ENCODE measurements around the gene USP53. TPM values are rescaled to one million over a fixed set of nuclear protein-coding genes. Genes with fewer than 3 reads are reported as not detected.
"Not testable (repeated sequence)": the region's sequence is repeated elsewhere in the genome, so short reads cannot be mapped to it uniquely, and the experiment has no call there.

Gene USP53
- total RNA-seq, 1 experiment from 2014 or later: 9.2 TPM

GRCh38 chr4:119255223-119255622, 42.7 kb downstream of the USP53 start:
- DNase-seq (ENCODE audit: low spot score); in situ Hi-C loops (cut with HindIII; ENCODE audit: low sequenced_read_pairs): not testable (repeated sequence)

- in situ Hi-C loops (cut with HindIII; ENCODE audit: low sequenced_read_pairs): no loop called here
Measured at GRCh38 chr4:119260528-119260927, 48.0 kb downstream of the USP53 start.

GRCh38 chr4:119261986-119262385, 49.5 kb downstream of the USP53 start:
- in situ Hi-C loops (cut with HindIII; ENCODE audit: low sequenced_read_pairs): no loop called here
- no peak for DNase-seq (ENCODE audit: low spot score)

More at GRCh38 chr4:119260528-119260927, 48.0 kb downstream of the USP53 start:
- no peak for DNase-seq (ENCODE audit: low spot score)

- in situ Hi-C loops (cut with HindIII; ENCODE audit: low sequenced_read_pairs): no loop called here
- DNase-seq (ENCODE audit: low spot score): no peak
Measured at GRCh38 chr4:119264743-119265142, 52.2 kb downstream of the USP53 start.

GRCh38 chr4:119266153-119266552, 53.6 kb downstream of the USP53 start:
- in situ Hi-C loops (cut with HindIII; ENCODE audit: low sequenced_read_pairs): no loop called here
- no peak for DNase-seq (ENCODE audit: low spot score)

- in situ Hi-C loops (cut with HindIII; ENCODE audit: low sequenced_read_pairs): no loop called here
- DNase-seq (ENCODE audit: low spot score): no peak
Measured at GRCh38 chr4:119268466-119268865, 56.0 kb downstream of the USP53 start.

GRCh38 chr4:119271361-119272085, 59.0 kb downstream of the USP53 start:
- in situ Hi-C loops (cut with HindIII; ENCODE audit: low sequenced_read_pairs): no loop called here
- DNase-seq (ENCODE audit: low spot score): no peak

GRCh38 chr4:119279541-119279940, 67.0 kb downstream of the USP53 start:
- DNase-seq (ENCODE audit: low spot score); in situ Hi-C loops (cut with HindIII; ENCODE audit: low sequenced_read_pairs): not testable (repeated sequence)

GRCh38 chr4:119279945-119280344, 67.4 kb downstream of the USP53 start:
- DNase-seq (ENCODE audit: low spot score); in situ Hi-C loops (cut with HindIII; ENCODE audit: low sequenced_read_pairs): not testable (repeated sequence)

- no peak for DNase-seq (ENCODE audit: low spot score)
- in situ Hi-C loops (cut with HindIII; ENCODE audit: low sequenced_read_pairs): no loop called here
Measured at GRCh38 chr4:119281393-119281792, 68.9 kb downstream of the USP53 start.

GRCh38 chr4:119284876-119285780, 72.6 kb downstream of the USP53 start:
- DNase-seq (ENCODE audit: low spot score): no peak
- in situ Hi-C loops (cut with HindIII; ENCODE audit: low sequenced_read_pairs): no loop called here

GRCh38 chr4:119286377-119287002, 74.0 kb downstream of the USP53 start:
- peak; percentile 24 for DNase-seq (ENCODE audit: low spot score)
- in situ Hi-C loops (cut with HindIII; ENCODE audit: low sequenced_read_pairs): no loop called here

- in situ Hi-C loops (cut with HindIII; ENCODE audit: low sequenced_read_pairs): no loop called here
- DNase-seq (ENCODE audit: low spot score): no peak
Measured at GRCh38 chr4:119289313-119289712, 76.8 kb downstream of the USP53 start.

GRCh38 chr4:119290598-119290997, 78.1 kb downstream of the USP53 start:
- DNase-seq (ENCODE audit: low spot score): no peak
- in situ Hi-C loops (cut with HindIII; ENCODE audit: low sequenced_read_pairs): no loop called here

GRCh38 chr4:119296356-119296755, 83.8 kb downstream of the USP53 start:
- in situ Hi-C loops (cut with HindIII; ENCODE audit: low sequenced_read_pairs): no loop called here

GRCh38 chr4:119297795-119298194, 85.3 kb downstream of the USP53 start:
- DNase-seq (ENCODE audit: low spot score): no peak
- in situ Hi-C loops (cut with HindIII; ENCODE audit: low sequenced_read_pairs): no loop called here

More at GRCh38 chr4:119296356-119296755, 83.8 kb downstream of the USP53 start:
- DNase-seq (ENCODE audit: low spot score): no peak

GRCh38 chr4:119299260-119299671, 86.8 kb downstream of the USP53 start:
- in situ Hi-C loops (cut with HindIII; ENCODE audit: low sequenced_read_pairs): no loop called here
- DNase-seq (ENCODE audit: low spot score): peak; percentile 22

GRCh38 chr4:119299741-119300100, 87.2 kb downstream of the USP53 start:
- no peak for DNase-seq (ENCODE audit: low spot score)
- in situ Hi-C loops (cut with HindIII; ENCODE audit: low sequenced_read_pairs): no loop called here

GRCh38 chr4:119300101-119300978, 87.8 kb downstream of the USP53 start:
- in situ Hi-C loops (cut with HindIII; ENCODE audit: low sequenced_read_pairs): no loop called here
- peak; percentile 83 for DNase-seq (ENCODE audit: low spot score)

Measured in G401 (cell line).